ENCODE measurements around the gene RSF1. TPM values are rescaled to one million over a fixed set of nuclear protein-coding genes. Genes with fewer than 3 reads are reported as not detected.

Gene RSF1
- total RNA-seq, 2 experiments from 2014 or later: 33.5 to 78.8 TPM

DNA sequence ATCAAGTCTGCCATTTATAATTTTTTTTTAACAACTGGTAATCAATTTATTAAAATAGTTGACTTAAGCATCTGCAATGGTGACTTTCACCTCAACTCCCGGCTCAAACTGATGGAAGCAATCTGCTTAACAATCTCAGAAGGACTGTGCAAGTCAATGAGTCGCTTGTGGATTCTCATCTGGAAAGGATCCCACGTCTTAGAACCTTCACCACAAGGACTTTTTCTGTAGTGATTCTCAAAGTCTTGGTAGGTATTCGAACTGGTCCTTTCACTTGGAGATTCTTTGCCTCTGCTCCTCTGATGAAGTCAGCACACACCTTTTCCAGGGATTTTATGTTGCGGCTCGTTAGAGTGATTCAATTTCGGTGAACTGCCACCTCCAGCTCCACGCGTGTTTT, 7.3 kb downstream of the RSF1 start:
- TF ChIP-seq, protein P1, sequence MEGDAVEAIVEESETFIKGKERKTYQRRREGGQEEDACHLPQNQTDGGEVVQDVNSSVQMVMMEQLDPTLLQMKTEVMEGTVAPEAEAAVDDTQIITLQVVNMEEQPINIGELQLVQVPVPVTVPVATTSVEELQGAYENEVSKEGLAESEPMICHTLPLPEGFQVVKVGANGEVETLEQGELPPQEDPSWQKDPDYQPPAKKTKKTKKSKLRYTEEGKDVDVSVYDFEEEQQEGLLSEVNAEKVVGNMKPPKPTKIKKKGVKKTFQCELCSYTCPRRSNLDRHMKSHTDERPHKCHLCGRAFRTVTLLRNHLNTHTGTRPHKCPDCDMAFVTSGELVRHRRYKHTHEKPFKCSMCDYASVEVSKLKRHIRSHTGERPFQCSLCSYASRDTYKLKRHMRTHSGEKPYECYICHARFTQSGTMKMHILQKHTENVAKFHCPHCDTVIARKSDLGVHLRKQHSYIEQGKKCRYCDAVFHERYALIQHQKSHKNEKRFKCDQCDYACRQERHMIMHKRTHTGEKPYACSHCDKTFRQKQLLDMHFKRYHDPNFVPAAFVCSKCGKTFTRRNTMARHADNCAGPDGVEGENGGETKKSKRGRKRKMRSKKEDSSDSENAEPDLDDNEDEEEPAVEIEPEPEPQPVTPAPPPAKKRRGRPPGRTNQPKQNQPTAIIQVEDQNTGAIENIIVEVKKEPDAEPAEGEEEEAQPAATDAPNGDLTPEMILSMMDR (conservative IDR thresholded peaks at IDR 0.05; ENCODE audit: low read length): no peak
- no peak for TF ChIP-seq EZH2phosphoT487 (IDR thresholded peaks at IDR 0.05; ENCODE audit: borderline replicate concordance, low read depth, low read length)
- no TSS peak for BruUV-seq (replicated peaks)
- H3K9me3 ChIP-seq (ENCODE audit: low read length): peaks cover 20% of the 10 kb centered on the region; the same call in 1 of the 2 replicates
- H2AFZ ChIP-seq (ENCODE audit: low read length): no peak overlapping the region
- H3K79me2 ChIP-seq (ENCODE audit: insufficient read depth, low read depth, low read length): peaks cover 97% of the 10 kb centered on the region
- ChIA-PET CTCF (ENCODE audit: unreplicated experiment) (no interaction called here), POLR2A (no interaction called here)
- peaks cover 95% of the 10 kb centered on the region for H3K36me3 ChIP-seq (ENCODE audit: insufficient read depth, low read length)
- H4K20me1 ChIP-seq (ENCODE audit: insufficient read depth, low read length): peaks cover 10% of the 10 kb centered on the region; the same call in 1 of the 2 replicates
- intact Hi-C loops (cut with micrococcal nuclease; ENCODE audit: unreplicated experiment): no loop called here
- no peak overlapping the region for H3K4me3 ChIP-seq (ENCODE audit: low read depth, low read length, poor library complexity, severe bottlenecking)
- H3K27ac ChIP-seq (ENCODE audit: low read depth, low read length, poor library complexity, severe bottlenecking): no peak overlapping the region
- H3K4me2 ChIP-seq (ENCODE audit: low read length): no peak overlapping the region
- peaks cover 4% of the 10 kb centered on the region for H3K4me1 ChIP-seq (ENCODE audit: insufficient read depth, low read length, poor library complexity, severe bottlenecking)
- DNase-seq (ENCODE audit: low spot score): no peak
- no peaks in the 10 kb centered on the region for H3K9me2 ChIP-seq (ENCODE audit: insufficient read depth, low read length)

GRCh38 chr11:77806993-77807392, 13.5 kb downstream of the RSF1 start:
- Histone ChIP-seq H3K4me1 (ENCODE audit: insufficient read depth, low read length, poor library complexity, severe bottlenecking) (no peaks in the 10 kb centered on the region), H4K20me1 (ENCODE audit: insufficient read depth, low read length) (peaks cover 5% of the 10 kb centered on the region; the same call in 1 of the 2 replicates), H3K9me3 (ENCODE audit: low read length) (no peaks in the 10 kb centered on the region), H3K4me2 (ENCODE audit: low read length) (no peak overlapping the region), H3K36me3 (ENCODE audit: insufficient read depth, low read length) (peaks cover 46% of the 10 kb centered on the region), H3K4me3 (ENCODE audit: low read depth, low read length, poor library complexity, severe bottlenecking) (no peak overlapping the region), H3K27ac (ENCODE audit: low read depth, low read length, poor library complexity, severe bottlenecking) (no peak overlapping the region), H2AFZ (ENCODE audit: low read length) (no peak overlapping the region), H3K79me2 (ENCODE audit: insufficient read depth, low read depth, low read length) (peaks cover 95% of the 10 kb centered on the region), H3K9me2 (ENCODE audit: insufficient read depth, low read length) (no peaks in the 10 kb centered on the region)
- POLR2A ChIA-PET: interaction anchor here (1.3 kb wide), 1 partner anchor 11 kb away, joined by 4 read pairs; no protein-coding TSS in a partner anchor
- CTCF ChIA-PET (ENCODE audit: unreplicated experiment): no interaction called here
- no peak for DNase-seq (ENCODE audit: low spot score)
- BruUV-seq (replicated peaks): no TSS peak
- no peak for TF ChIP-seq EZH2phosphoT487 (IDR thresholded peaks at IDR 0.05; ENCODE audit: borderline replicate concordance, low read depth, low read length)
- TF ChIP-seq, protein P1 (conservative IDR thresholded peaks at IDR 0.05; ENCODE audit: low read length): no peak
- intact Hi-C loops (cut with micrococcal nuclease; ENCODE audit: unreplicated experiment): no loop called here

DNA sequence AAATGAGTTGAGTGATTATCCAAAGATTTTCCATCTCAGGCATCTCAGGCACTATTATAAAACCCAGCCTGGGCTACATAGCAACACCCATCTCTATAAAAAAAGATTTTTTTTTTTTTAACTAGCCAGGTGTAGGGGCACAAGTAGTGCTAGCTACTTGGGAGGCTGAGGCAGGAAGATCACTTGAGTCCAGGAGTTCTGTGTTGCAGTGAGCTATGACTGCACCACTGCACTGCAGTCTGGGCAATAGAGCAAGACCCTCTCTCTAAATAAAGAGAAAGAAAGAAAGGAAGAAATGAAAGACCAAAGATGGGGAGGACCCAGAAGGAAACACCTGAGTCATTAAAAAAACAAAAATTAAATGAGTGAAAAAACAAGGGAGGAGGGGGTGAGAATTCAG, 14.1 kb downstream of the RSF1 start:
- Histone ChIP-seq H3K27ac (ENCODE audit: low read depth, low read length, poor library complexity, severe bottlenecking) (no peak overlapping the region), H3K4me2 (ENCODE audit: low read length) (no peak overlapping the region), H3K4me3 (ENCODE audit: low read depth, low read length, poor library complexity, severe bottlenecking) (no peak overlapping the region), H3K9me2 (ENCODE audit: insufficient read depth, low read length) (no peaks in the 10 kb centered on the region), H4K20me1 (ENCODE audit: insufficient read depth, low read length) (peaks cover 5% of the 10 kb centered on the region; the same call in 1 of the 2 replicates), H3K4me1 (ENCODE audit: insufficient read depth, low read length, poor library complexity, severe bottlenecking) (no peaks in the 10 kb centered on the region), H3K36me3 (ENCODE audit: insufficient read depth, low read length) (peaks cover 41% of the 10 kb centered on the region), H2AFZ (ENCODE audit: low read length) (no peak overlapping the region), H3K9me3 (ENCODE audit: low read length) (no peaks in the 10 kb centered on the region), H3K79me2 (ENCODE audit: insufficient read depth, low read depth, low read length) (peaks cover 95% of the 10 kb centered on the region)
- no peak for DNase-seq (ENCODE audit: low spot score)
- ChIA-PET POLR2A (interaction anchor here (0.8 to 1.3 kb wide), 2 partner anchors 11 to 12 kb away, joined by 3 to 4 read pairs; no protein-coding TSS in a partner anchor), CTCF (ENCODE audit: unreplicated experiment) (no interaction called here)
- BruUV-seq (replicated peaks): no TSS peak
- TF ChIP-seq, protein P1 (conservative IDR thresholded peaks at IDR 0.05; ENCODE audit: low read length): no peak
- TF ChIP-seq EZH2phosphoT487 (IDR thresholded peaks at IDR 0.05; ENCODE audit: borderline replicate concordance, low read depth, low read length): no peak
- intact Hi-C loops (cut with micrococcal nuclease; ENCODE audit: unreplicated experiment): no loop called here

All from OCI-LY7 (cell line).